Stimulated activated CD8-positive, alpha-beta memory T cell treated with anti-CD3 and anti-CD28 coated beads, Interleukin-7, amount 100 ng/mL, for 1 hour (primary cell): ENCODE measurements around the gene FAM13C.
"Not testable (repeated sequence)": the region's sequence is repeated elsewhere in the genome, so short reads cannot be mapped to it uniquely, and the experiment has no call there.

Experiments
- DNase-seq, 2 donors: peaks; one replicate each; pipeline ENCODE4 v3.0.0-alpha.2; 2020; ENCODE audit warnings: low read depth in 2 of 2

Gene FAM13C

DNA sequence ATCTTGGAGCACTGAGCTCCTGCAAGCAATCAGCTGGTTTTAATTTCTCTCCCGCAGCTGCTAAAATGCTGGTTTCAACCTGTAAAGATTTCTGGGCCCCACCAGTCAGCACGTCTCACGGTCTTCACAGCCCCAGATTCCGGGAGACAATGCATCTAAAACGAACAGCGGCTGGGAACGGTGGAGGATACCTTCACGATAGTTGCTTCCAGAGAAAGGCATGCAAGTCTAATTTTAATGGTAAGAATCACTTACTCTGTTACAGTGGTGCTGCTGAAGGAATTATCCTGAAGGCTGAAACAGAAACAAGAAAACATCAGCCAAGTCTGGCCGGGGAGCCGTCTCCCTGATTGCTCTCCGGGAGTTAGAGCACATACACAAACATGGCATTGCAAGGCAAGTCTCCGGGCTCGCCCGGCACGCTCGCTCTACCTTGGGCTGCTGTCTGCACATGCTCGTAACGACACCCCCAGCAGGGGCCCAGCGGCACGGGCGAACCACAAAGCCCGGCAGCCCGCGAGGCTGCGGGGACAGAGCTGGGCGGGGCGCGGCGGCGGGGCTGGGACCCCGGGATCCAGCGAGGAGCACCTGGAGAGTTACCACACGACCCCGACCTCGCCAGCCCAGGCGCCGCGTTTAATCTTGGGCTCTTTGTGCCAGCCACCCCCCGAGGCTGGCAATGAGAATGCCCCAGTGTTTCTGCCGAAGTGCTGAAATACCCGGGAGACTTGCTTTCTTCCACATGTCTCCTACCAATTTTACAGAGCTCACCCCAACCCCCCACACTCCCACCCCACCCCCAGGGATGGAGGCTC is at the start of gene FAM13C:
Gene FAM13C, minus strand, starts transcription at position 406 of the 815 bp plus-strand sequence. Its CDS starts 89 bp downstream, at position 317.
- DNase-seq = no peak

DNA sequence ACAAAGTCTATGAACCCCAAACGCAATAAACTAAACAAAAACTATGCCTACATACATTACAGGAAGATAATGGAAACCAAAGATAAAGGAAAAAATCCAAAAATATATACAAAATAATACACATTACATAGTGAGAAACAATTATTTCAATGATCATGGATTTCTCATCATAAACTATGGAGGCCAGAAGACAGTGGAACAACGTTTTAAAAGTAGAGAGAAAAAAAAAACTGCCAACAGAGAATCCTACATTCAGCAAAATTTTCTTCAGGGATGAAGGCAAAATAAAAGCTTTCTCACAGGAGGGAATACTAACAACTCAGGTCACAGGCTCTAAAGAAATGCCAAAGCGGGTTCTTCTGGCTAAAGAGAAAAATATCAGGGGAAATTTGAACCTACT is 42.9 kb upstream of the FAM13C start:
- no peak for DNase-seq

DNA sequence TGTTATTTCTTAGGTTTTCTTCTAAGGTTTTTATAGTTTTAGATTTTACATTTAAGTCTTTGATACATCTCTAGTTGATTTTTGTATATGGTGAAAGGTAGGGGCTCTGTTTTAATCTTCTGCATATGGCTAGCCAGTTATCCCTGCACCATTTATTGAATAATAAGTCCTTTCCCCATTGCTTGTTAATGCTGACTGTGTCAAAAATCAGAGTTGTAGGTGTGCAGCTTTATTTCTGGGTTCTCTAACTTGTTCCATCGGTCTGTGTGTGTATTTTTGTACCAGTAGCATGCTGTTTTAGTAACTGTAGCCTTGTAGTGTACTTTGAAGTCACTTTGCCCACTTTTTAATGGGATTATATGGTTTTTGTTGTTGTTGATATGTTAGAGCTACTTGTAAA is 37.9 kb upstream of the FAM13C start:
- DNase-seq = no peak

- not testable (repeated sequence) for DNase-seq
These were observed 37.0 kb upstream of the FAM13C start for GRCh38 chr10:59399329-59399728.

DNA sequence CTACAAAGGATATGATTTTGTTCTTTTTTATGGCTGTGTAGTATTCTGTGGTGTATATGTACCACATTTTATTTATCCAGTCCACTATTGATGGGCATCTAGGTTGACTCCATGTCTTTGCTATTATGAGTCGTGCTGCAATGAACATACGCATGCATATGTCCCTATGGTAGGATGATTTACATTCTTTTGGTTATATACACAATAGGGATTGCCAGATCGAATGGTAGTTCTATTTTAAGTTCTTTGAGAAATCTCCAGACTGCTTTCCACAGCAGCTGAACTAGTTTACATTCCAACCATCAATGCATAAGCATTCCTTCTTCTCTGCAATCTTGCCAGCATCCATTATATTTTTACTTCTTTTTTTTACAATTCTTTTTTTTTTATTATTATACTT is 35.6 kb upstream of the FAM13C start:
- no peak for DNase-seq

GRCh38 chr10:59395984-59396383 is 33.6 kb upstream of the FAM13C start:
- no peak for DNase-seq

GRCh38 chr10:59393349-59393748 is 31.0 kb upstream of the FAM13C start:
- DNase-seq = no peak

DNA sequence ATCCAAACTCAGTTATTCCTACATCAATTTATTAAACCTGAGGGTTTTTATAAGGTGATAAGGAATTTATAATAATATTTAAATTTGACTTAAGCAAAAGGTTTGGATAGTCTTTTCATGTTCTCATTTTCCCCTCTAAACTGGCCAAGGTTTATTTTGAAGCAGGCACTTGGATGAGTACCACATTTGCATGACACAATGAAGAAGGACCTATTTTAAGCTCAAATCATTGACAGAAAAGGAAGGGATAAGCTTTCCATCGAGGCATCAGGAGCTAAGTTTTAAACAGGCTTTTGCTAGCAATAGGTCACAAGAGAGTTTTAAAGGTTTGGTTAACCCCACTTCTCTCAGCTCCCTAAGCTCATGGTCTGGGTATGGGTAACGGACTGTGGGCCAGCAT is 28.7 kb upstream of the FAM13C start:
- DNase-seq = no peak

- no peak for DNase-seq
These were observed 26.3 kb upstream of the FAM13C start for GRCh38 chr10:59388671-59388976.

- DNase-seq = no peak
These were observed 25.8 kb upstream of the FAM13C start for GRCh38 chr10:59387951-59388670.

DNA sequence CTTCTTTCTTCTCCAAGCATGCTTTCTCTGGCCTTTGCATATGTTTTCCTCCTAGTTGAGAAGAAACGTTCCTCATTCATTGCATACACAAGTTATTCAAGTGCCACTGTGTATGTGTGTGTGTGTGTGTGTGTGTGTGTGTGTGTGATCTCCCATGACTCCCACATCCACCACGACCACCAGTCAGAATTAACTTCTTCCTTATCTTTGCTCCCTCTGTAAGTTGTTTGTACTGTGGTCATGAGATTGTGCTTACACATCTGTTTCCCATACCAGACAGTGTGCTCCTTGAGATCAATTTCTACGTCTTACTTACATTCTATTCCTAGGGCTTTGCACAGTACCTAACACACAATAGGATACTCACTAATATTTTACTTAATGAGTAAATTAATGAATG is 22.4 kb upstream of the FAM13C start:
- no peak for DNase-seq

DNA sequence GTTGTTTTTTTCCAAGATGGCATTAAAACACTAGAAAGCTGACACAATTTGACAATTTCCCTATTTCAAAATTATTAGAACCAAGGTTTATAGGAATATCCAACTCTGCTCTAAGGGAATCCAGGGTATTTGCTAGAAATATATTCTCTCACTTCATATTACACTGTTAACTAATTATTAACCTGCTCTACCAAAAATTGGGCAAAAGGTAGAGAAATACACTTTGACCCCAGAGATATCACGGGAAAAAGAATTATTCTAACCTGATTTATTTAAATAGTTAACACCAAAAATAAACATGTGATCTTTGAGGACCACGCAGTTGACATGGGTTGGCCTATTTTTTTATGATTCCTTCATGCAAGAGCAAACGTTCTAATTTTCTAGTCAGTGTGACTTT is 21.6 kb upstream of the FAM13C start:
- DNase-seq = no peak

GRCh38 chr10:59383436-59383835 is 21.1 kb upstream of the FAM13C start:
- DNase-seq = no peak

- DNase-seq = no peak
These were observed 20.5 kb upstream of the FAM13C start for GRCh38 chr10:59382831-59383295.

DNA sequence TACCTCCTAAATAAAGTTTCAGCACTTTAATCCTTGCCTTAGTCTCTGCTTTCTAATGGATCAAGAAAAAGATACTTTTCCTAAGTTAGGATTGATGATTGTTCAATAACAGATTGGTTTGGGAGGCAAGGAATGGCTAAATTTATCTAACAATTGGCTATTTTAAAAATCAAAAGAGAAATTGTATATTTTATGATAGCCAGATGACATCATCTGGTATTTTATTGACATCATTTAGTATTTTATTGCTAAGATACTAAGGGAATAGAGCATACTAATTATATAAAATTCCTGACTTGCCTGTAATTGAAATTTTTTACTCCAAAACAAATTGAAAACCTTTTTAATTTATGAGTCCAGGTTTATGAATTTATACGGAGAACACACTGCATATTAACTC is 19.3 kb upstream of the FAM13C start:
- no peak for DNase-seq

DNA sequence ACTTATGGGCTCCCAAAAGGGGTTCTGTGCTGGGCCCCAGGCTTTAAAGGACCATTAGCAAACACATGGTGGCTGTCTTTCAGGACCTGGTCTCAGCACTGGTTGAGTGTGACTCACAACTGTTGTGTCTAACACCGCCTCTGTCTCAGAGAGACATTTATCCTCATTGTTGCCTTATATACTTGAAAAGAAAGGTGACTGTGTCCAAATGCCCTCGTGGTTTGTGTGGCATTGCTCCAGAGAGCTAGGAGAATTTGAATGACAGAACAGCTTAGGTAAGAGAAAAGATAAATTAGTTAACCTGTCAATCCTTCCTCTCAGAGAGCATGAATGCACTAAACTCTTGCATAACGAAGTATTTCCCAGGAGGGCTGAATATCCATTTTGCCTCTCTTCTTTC is 14.5 kb upstream of the FAM13C start:
- no peak for DNase-seq

- DNase-seq = no peak
These were observed 13.6 kb upstream of the FAM13C start for GRCh38 chr10:59375990-59376389.

- no peak for DNase-seq
These were observed 12.6 kb upstream of the FAM13C start for GRCh38 chr10:59374916-59375315.

- DNase-seq = no peak
These were observed 10.7 kb upstream of the FAM13C start for GRCh38 chr10:59373071-59373470.

- no peak for DNase-seq
These were observed 10.2 kb upstream of the FAM13C start for GRCh38 chr10:59372543-59372942.

DNA sequence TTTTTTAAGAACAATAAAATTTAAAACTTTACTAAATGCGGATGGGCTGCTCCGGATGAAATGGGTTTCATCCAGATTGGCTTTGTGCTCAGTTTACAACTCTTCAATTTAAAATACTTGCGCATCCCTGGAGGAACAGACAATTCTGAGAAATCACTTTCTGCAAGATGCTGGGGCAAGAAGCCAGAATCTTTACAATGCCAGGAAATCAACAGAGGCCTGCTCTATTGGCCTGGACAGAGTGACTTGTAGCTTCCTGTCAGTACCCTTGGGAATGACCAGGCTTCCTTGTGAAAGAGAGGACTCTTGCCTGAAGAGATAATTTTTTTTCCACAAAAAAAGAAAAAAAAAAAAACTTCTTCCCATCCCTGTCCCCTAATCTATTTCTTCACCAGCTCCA is 3.9 kb upstream of the FAM13C start:
- DNase-seq = no peak

DNA sequence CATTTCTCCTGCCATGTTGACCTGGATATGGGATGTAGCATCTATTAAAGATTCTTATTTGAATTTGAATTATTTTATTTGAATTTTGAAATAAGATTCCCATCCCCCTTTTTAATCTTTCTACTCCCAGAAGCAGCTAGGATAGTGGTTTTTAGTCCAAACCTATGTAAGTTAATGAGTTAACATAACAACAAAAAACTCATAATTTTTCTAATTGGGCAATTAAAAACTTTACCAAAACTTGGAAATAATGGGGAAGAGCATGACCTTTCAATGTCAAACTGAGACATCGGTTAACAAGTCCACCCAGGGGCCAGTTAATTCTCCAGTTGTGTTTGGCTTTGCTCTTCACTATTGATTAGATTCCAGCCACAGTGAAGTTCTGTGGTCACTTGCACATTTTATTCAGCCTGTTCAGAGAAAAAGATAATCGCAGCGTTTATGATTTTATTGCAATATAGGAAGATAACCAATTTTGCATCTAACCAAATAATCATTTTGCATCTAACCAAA is 1.2 kb upstream of the FAM13C start:
- no peak for DNase-seq

- DNase-seq = no peak
These were observed 621 bp upstream of the FAM13C start for GRCh38 chr10:59362959-59363381.
